H9 (cell line): ENCODE results near the gene ADCY1. TPM values are rescaled to one million over a fixed set of nuclear protein-coding genes. Genes with fewer than 3 reads are reported as not detected.
A peak's percentile ranks its signal among the peaks of the same experiment; 100 is the strongest.

Source experiments
- DNase-seq: peaks from one replicate; pipeline ENCODE4 v3.0.0-alpha.2; 2017
- H2AFZ ChIP-seq: one replicate; pipeline ENCODE4 v1.6.1; 2013; ENCODE audit warnings: mild to moderate bottlenecking, low read length, control low read depth, moderate library complexity
- H2AK5ac ChIP-seq: 2 replicates; pipeline ENCODE4 v1.6.1; 2013; ENCODE audit warnings: low read length, control low read depth, mixed read lengths; ENCODE audit not compliant: insufficient read length
- H2BK120ac ChIP-seq: one replicate; pipeline ENCODE4 v1.6.1; 2013; ENCODE audit warnings: low read depth, mild to moderate bottlenecking, low read length, control low read depth, inconsistent platforms; ENCODE audit not compliant: poor library complexity, severe bottlenecking
- H2BK12ac ChIP-seq: 2 replicates; pipeline ENCODE4 v1.6.1; 2013; ENCODE audit warnings: low read length, control low read depth, mixed read lengths, low read depth; ENCODE audit not compliant: insufficient read length
- H2BK15ac ChIP-seq: 2 replicates; pipeline ENCODE4 v1.6.1; 2013; ENCODE audit warnings: low read depth, low read length, control low read depth
- H2BK20ac ChIP-seq: one replicate; pipeline ENCODE4 v1.6.1; 2013; ENCODE audit warnings: low read depth, mild to moderate bottlenecking, low read length, control low read depth, inconsistent platforms; ENCODE audit not compliant: poor library complexity, severe bottlenecking
- H2BK5ac ChIP-seq: 2 replicates; pipeline ENCODE4 v1.6.1; 2013; ENCODE audit warnings: low read length, control low read depth, mixed read lengths; ENCODE audit not compliant: insufficient read length
- H3K14ac ChIP-seq: 2 replicates; pipeline ENCODE4 v1.6.1; 2013; ENCODE audit warnings: low read length, control low read depth; ENCODE audit not compliant: insufficient read depth
- H3K18ac ChIP-seq: 2 replicates; pipeline ENCODE4 v1.6.1; 2013; ENCODE audit warnings: low read depth, mild to moderate bottlenecking, mixed read lengths, low read length, control low read depth; ENCODE audit not compliant: insufficient read length
- H3K23ac ChIP-seq: 2 replicates; pipeline ENCODE4 v1.6.1; 2013; ENCODE audit warnings: low read length, control low read depth, mixed read lengths, low read depth; ENCODE audit not compliant: insufficient read length
- H3K23me2 ChIP-seq: 2 replicates; pipeline ENCODE4 v1.6.1; 2013; ENCODE audit warnings: low read depth, mild to moderate bottlenecking, mixed read lengths, low read length, control low read depth; ENCODE audit not compliant: insufficient read length, poor library complexity, severe bottlenecking
- H3K27ac ChIP-seq: 2 replicates; pipeline ENCODE4 v1.5.1; 2013; ENCODE audit warnings: low read length, control low read depth, mixed read lengths, low read depth; ENCODE audit not compliant: insufficient read length
- H3K27me3 ChIP-seq: 2 replicates; pipeline ENCODE4 v1.6.1; 2013; ENCODE audit warnings: low read length, control low read depth, inconsistent platforms; ENCODE audit not compliant: insufficient read depth
- H3K4ac ChIP-seq: 2 replicates; pipeline ENCODE4 v1.6.1; 2013; ENCODE audit warnings: low read depth, mild to moderate bottlenecking, control low read depth, inconsistent platforms, low read length, moderate library complexity
- H3K4me1 ChIP-seq: 2 replicates; pipeline ENCODE4 v1.6.1; 2013; ENCODE audit warnings: low read length, control low read depth, inconsistent platforms; ENCODE audit not compliant: insufficient read depth
- H3K4me2 ChIP-seq: 2 replicates; pipeline ENCODE4 v1.6.1; 2013; ENCODE audit warnings: low read length, control low read depth, mixed read lengths; ENCODE audit not compliant: insufficient read length, insufficient read depth
- H3K56ac ChIP-seq: 2 replicates; pipeline ENCODE4 v1.6.1; 2013; ENCODE audit warnings: low read depth, mild to moderate bottlenecking, mixed read lengths, low read length, control low read depth; ENCODE audit not compliant: insufficient read length
- H3K79me1 ChIP-seq: 2 replicates; pipeline ENCODE4 v1.6.1; 2013; ENCODE audit warnings: low read depth, mild to moderate bottlenecking, moderate library complexity, low read length, control low read depth, inconsistent platforms; ENCODE audit not compliant: insufficient read depth, poor library complexity, severe bottlenecking
- H3K79me2 ChIP-seq: 2 replicates; pipeline ENCODE4 v1.6.1; 2013; ENCODE audit warnings: low read length, control low read depth, inconsistent platforms; ENCODE audit not compliant: insufficient read depth
- H3K9ac ChIP-seq: 2 replicates; pipeline ENCODE4 v1.6.1; 2013; ENCODE audit warnings: low read length, control low read depth, mixed read lengths; ENCODE audit not compliant: insufficient read length; ENCODE audit errors: extremely low read depth
- H3K9me3 ChIP-seq: one replicate; pipeline ENCODE4 v1.6.1; 2013; ENCODE audit warnings: low read depth, low read length, inconsistent platforms; ENCODE audit not compliant: control insufficient read depth
- H3T11ph ChIP-seq: one replicate; pipeline ENCODE4 v1.6.1; 2013; ENCODE audit warnings: mild to moderate bottlenecking, low read length, control low read depth, inconsistent platforms
- H4K20me1 ChIP-seq: one replicate; pipeline ENCODE4 v1.6.1; 2013; ENCODE audit not compliant: control insufficient read depth, insufficient read length, insufficient read depth
- H4K5ac ChIP-seq: 2 replicates; pipeline ENCODE4 v1.6.1; 2013; ENCODE audit warnings: low read depth, mild to moderate bottlenecking, mixed read lengths, low read length, control low read depth; ENCODE audit not compliant: insufficient read length
- H4K8ac ChIP-seq: replicated peaks from 2 replicates; pipeline ENCODE4 v1.6.1; 2013; ENCODE audit warnings: low read length, control low read depth, mixed read lengths, low read depth; ENCODE audit not compliant: insufficient read length
- H4K91ac ChIP-seq: 2 replicates; pipeline ENCODE4 v1.6.1; 2013; ENCODE audit warnings: low read depth, mild to moderate bottlenecking, moderate library complexity, mixed read lengths, low read length, control low read depth; ENCODE audit not compliant: insufficient read length
- H3K27ac Mint-ChIP-seq, 3 experiments: 2 replicates in 2 of 3; 3 replicates in 1 of 3; pipeline ENCODE4 v1.8.0; 2020 to 2021; ENCODE audit warnings: mixed read lengths in 3 of 3, mild to moderate bottlenecking in 1 of 3, moderate library complexity in 1 of 3
- H3K27me3 Mint-ChIP-seq: 2 replicates; pipeline ENCODE4 v1.8.0; 2021; ENCODE audit warnings: low read depth, mild to moderate bottlenecking, moderate library complexity, mixed read lengths
- H3K36me3 Mint-ChIP-seq, 3 experiments: 2 replicates in 2 of 3; 3 replicates in 1 of 3; pipeline ENCODE4 v1.8.0; 2020 to 2021; ENCODE audit warnings: low read depth in 3 of 3, mixed read lengths in 3 of 3; ENCODE audit not compliant: insufficient read depth in 1 of 3
- H3K4me1 Mint-ChIP-seq, 2 experiments: 2 replicates each; pipeline ENCODE4 v1.8.0; 2020; ENCODE audit warnings: mixed read lengths in 2 of 2
- H3K4me3 Mint-ChIP-seq, 2 experiments: 2 replicates in 1 of 2; 3 replicates in 1 of 2; pipeline ENCODE4 v1.8.0; 2020 to 2021; ENCODE audit warnings: mild to moderate bottlenecking in 2 of 2, mixed read lengths in 2 of 2, moderate library complexity in 1 of 2
- H3K9me3 Mint-ChIP-seq, 2 experiments: 2 replicates in 1 of 2; 3 replicates in 1 of 2; pipeline ENCODE4 v1.8.0; 2020; ENCODE audit warnings: mild to moderate bottlenecking in 2 of 2, mixed read lengths in 2 of 2, moderate library complexity in 1 of 2
- WGBS: extraction: QIAGEN DNeasy Blood & Tissue Kit; methylation state at CpG from one replicate; pipeline ENCODE4 v1.1.7; 2013; ENCODE audit warnings: missing lambda C conversion rate, low lambda C conversion rate, mixed read lengths; ENCODE audit not compliant: insufficient read length; ENCODE audit errors: extremely low coverage; 5-methylcytosine and 5-hydroxymethylcytosine counted together
- total RNA-seq: library from RNA; stranded (reverse); gene quantifications from 2 replicates; pipeline ENCODE4 v1.2.1, GENCODE V29; 2021
- TF ChIP-seq, protein P1 (sequence below): fragments of 200-600 bp; sonication (generic); conservative IDR thresholded peaks from 3 replicates; pipeline ENCODE4 v1.8.0; 2021; ENCODE audit warnings: antibody characterized with exemption, mild to moderate bottlenecking

ADCY1 gene
- total RNA-seq, 1 experiment from 2014 or later = 21.6 TPM

DNA sequence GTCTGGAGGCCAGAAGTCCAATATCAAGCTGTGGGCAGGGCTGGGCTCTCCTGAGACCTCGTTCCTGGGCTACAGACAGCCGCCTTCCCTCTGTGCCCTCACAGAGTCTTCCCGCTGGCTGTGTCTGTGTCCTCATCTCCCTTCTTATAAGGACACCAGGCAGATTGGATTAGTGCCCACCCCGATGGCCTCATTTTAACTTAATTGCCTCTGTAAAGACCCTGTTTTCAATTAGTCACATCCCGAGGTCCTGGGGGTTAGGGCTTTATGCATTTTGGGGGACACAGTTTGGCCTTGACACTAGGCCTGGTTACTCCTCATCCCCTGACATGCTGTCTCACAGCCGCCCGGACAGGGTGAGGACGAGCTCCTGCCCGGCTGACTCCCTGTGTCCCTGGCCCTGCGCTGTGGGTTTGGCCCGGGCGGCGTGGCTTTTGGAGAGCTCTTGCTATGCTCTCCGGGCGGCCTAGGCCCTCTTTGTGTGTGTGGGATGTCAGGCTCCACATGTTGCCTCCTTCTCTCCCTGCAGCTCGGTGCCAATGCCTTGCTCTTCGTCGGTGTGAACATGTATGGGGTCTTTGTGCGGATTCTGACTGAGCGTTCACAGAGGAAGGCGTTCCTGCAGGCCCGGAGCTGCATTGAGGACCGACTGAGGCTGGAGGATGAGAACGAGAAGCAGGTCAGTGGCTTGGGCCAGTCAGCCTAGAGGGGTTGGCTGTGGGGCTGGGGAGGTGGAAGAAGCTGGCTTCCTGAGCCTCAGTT, 18.2 kb downstream of the ADCY1 start:
- Histone ChIP-seq H4K91ac (no peak overlapping the region), H3K9ac (no peak overlapping the region), H3K23ac (no peak overlapping the region), H2BK12ac (no peak overlapping the region), H3K27ac (no peak overlapping the region), H2AFZ (no peak overlapping the region), H3K14ac (no peak overlapping the region), H4K8ac (no peak overlapping the region), H2BK20ac (no peak overlapping the region), H4K20me1 (no peaks in the 10 kb centered on the region), H3K27me3 (no peaks in the 10 kb centered on the region), H3K79me1 (no peaks in the 10 kb centered on the region), H3K56ac (no peak overlapping the region), H2BK15ac (no peak overlapping the region), H3K18ac (no peak overlapping the region), H3K4me2 (no peak overlapping the region), H3K79me2 (peaks cover 2% of the 10 kb centered on the region; the same call in 1 of the 2 replicates), H3T11ph (no peak overlapping the region), H2BK120ac (no peak overlapping the region), H2AK5ac (no peak overlapping the region), H4K5ac (no peak overlapping the region), H3K4me1 (no peaks in the 10 kb centered on the region), H3K9me3 (no peaks in the 10 kb centered on the region), H2BK5ac (no peak overlapping the region), H3K4ac (no peak overlapping the region), H3K23me2 (no peaks in the 10 kb centered on the region)
- Mint-ChIP-seq H3K4me1 (peaks cover 24% of the 10 kb centered on the region in 2 experiments), H3K9me3 (no peaks in the 10 kb centered on the region), H3K27me3 (no peaks in the 10 kb centered on the region), H3K27ac (peak overlapping the region in 1 of 3 experiments; percentile 83; a peak in 2 of 7 replicates), H3K36me3 (peaks cover 0 to 2% (median 0%) of the 10 kb centered on the region in 3 experiments; a peak in 1 of 7 replicates), H3K4me3 (no peak overlapping the region)
- TF ChIP-seq, protein P1, sequence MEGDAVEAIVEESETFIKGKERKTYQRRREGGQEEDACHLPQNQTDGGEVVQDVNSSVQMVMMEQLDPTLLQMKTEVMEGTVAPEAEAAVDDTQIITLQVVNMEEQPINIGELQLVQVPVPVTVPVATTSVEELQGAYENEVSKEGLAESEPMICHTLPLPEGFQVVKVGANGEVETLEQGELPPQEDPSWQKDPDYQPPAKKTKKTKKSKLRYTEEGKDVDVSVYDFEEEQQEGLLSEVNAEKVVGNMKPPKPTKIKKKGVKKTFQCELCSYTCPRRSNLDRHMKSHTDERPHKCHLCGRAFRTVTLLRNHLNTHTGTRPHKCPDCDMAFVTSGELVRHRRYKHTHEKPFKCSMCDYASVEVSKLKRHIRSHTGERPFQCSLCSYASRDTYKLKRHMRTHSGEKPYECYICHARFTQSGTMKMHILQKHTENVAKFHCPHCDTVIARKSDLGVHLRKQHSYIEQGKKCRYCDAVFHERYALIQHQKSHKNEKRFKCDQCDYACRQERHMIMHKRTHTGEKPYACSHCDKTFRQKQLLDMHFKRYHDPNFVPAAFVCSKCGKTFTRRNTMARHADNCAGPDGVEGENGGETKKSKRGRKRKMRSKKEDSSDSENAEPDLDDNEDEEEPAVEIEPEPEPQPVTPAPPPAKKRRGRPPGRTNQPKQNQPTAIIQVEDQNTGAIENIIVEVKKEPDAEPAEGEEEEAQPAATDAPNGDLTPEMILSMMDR = no peak
- peak; percentile 20 for DNase-seq
- WGBS = no CpG with 5 or more reads among the region's 24 CpGs
